SKM-1 (cell line): ENCODE measurements around the gene P2RY8.
"Not testable (repeated sequence)": the region's sequence is repeated elsewhere in the genome, so short reads cannot be mapped to it uniquely, and the experiment has no call there.

Experiments
- DNase-seq: peaks from one replicate; lab custom pipeline; 2025; ENCODE audit not compliant: unreplicated experiment; lab: John Stamatoyannopoulos, UW

P2RY8 gene

DNA sequence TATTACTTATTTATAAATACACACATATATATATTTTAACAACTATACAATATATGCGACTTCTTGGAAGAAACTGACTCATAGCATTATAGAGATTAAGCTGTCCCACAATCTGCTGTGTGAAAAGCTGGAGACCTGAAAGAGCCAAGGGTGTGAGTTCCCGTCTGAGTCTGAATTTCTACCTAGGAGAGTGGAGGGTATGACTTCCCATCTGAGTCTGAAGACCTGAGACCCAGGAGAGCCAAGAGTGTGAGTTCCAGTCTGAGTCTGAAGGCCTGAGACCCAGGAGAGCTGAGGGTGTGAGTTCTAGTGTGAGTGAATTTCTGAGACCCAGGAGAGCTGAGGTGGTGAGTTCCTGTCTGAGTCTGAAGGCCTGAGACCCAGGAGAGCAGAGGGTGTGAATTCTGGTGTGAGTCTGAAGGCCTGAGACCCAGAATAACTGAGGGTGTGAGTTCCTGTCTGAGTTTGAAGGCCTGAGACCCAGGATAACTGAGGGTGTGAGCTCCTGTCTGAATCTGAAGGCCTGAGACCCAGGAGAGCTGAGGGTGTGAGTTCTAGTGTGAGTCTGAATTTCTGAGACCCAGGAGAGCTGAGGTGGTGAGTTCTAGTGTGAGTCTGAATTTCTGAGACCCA is 8.9 kb upstream of the P2RY8 start:
- DNase-seq = no peak

DNA sequence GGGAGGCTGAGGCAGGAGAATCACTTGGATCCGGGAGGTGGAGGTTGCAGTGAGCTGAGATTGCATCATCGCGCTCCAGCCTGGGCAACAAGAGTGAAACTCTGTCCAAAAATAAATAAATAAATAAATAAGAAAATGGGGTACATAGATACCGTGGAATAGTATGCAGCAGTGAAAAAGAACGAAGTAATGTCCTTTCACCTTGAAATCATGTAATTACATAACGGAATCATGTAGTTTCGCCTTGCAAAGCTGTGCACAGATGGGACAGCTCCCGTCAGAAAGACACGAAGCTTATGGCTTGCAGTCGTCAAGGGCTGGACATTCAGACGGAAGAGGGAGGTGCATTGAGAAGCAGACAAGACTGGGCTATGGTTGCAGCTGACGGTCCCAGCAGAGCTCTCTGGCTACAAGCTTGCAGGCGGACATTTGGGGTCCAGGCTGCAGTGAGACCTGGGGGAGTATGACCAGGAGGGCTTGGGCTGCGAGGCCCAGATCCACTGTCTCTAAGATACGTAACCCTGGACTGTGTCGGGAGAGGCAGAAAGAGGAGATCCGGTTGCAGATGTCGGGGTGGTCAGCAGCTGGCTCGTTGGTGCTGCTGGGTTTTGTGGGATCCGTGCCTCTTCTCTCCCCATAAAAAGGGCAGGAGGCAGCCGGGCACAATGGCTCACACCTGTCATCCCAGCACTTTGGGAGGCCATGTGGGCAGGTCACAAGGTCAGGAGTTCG is 6.2 kb upstream of the P2RY8 start:
- DNase-seq = no peak

DNA sequence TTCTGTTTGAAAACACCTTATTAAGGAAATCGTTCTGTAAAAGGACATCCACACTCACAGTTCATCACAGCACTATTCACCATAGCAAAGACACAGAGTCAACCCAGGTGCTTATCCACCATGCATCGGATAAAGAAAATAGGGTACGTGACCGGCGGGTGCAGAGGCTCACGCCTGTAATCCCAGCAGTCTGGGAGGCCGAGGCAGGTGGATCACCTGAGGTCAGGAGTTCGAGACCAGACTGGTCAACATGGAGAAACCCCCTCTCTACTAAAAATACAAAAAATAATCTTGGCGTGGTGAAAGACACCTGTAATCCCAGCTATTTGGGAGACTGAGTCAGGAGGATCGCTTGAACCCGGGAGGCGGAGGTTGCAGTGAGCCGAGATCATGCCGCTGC is 2.2 kb upstream of the P2RY8 start:
- DNase-seq = not testable (repeated sequence)

DNA sequence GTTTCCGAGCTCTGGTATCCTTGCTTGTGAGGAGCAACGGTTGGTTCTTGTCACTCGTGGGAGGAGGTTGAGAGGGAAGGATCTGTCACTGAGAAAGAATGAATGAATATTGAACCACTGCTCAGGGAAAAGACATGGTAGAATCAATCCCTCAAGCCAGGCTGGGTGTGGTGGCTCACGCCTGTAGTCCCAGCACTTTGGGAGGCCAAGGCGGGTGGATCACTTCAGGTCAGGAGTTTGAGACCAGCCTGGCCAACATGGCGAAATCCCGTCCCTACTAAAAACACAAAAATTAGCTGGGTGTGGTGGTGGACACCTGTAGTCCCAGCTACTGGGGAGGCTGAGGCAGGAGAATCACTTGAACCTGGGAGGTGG is 718 bp upstream of the P2RY8 start:
- not testable (repeated sequence) for DNase-seq

DNA sequence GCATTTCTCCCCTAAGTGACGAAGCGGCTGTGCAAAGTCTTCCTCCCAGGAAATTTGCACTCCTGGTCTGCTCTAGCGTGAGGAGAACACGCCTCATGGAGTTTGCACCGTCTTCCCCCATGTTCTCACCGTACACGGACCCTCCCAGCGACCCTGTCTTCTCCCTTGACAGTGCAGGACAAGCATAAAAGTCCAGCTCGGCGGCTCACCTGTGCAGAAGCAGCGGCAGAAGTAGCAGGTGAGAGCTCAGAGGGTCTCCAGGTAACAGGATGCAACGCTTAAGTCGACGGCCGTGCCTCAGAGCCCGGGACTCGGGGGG is 314 bp downstream of the P2RY8 start:
- DNase-seq = no peak

DNA sequence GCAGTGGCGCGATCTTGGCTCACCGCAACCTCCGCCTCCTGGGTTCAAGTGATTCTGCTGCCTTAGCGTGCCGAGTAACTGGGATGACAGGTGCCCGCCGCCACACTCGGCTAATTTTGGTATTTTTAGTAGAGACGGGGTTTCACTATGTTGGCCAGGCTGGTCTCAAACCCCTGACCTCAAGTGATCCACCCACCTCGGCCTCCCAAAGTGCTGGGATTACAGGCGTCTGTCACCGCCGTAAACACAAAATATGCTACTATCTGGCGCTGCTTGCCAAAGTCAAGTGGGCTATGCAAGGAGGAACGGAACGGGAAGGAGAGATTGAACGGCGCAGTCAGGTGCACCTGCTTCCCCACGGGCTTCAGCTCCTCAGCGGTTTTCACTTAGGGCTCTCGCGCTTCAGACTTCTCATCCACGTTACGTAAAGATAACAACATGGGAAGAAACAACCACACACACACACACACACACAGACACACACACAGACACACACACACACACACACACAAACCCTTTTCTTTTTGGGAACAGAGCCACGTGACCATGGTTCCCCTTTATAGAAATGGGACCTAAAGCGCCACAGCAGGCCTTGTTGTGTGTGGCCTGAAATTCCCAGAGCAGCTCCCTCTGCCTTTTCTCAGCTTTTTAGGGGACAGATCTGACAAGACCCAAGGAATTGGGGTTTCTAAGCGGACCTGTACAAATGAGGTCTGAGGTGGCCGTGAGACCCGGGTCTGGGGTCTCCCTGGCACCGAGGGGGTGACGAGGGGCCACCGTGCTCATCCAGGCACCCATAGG is 1.5 kb downstream of the P2RY8 start:
- peak; percentile 37 for DNase-seq

DNA sequence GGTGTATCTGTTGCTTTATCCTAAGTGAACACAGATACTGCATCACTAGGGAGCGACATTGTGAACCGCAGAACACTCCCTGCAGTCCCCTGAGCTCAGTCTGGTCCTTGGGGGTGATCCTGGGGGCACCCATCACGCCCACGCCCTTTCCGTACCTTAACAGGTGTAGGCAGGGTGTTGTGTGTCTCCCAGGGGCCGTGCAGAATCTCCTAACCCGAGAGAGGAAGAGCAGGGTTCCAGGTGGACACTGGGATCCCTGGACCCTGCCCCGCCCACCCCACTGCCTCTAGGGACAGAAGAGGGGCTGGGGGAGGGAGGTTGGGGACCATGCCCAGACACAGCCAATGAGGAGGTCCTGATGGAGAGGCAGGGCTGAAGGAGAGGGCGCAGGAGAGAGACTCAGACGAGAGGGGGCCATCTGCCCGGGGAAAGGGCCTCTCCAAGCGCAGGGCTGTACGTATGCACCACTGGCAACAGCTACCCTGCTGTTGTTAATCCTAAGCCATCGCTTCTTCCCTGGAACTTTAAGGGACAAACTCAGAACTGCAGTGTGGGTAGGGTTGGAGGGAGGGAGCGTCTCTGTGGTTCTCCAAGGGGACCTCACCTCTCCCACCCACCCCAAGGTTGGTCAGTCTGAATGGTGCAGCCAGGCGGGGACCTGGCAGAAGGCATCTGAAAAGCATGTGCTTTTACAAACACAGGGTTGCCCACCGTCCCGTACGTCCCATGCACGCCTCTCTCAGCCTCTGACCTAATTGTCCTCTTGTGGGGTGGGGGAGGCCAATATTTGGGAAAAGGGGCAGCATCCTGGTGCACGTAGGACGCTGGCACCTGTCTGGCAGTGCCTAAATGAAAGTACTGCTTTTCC is 2.5 kb downstream of the P2RY8 start:
- DNase-seq = peak; percentile 23

DNA sequence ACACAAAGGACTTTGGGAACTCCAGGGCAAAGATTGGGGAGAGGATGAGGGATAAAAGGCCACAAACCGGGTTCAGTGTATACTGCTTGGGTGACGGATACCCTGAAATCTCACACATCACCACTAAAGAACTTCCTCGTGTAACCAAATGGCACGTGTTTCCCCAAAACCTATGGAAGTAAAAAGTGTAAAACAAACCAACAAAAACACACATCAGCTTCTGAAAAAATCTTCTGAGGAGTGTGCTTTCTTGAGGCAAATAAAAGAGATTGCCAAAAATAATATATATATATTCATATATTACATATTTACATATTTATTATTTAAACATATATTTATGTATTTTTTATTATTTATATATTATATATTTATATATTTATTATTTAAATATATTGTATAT is 3.9 kb downstream of the P2RY8 start:
- no peak for DNase-seq

DNA sequence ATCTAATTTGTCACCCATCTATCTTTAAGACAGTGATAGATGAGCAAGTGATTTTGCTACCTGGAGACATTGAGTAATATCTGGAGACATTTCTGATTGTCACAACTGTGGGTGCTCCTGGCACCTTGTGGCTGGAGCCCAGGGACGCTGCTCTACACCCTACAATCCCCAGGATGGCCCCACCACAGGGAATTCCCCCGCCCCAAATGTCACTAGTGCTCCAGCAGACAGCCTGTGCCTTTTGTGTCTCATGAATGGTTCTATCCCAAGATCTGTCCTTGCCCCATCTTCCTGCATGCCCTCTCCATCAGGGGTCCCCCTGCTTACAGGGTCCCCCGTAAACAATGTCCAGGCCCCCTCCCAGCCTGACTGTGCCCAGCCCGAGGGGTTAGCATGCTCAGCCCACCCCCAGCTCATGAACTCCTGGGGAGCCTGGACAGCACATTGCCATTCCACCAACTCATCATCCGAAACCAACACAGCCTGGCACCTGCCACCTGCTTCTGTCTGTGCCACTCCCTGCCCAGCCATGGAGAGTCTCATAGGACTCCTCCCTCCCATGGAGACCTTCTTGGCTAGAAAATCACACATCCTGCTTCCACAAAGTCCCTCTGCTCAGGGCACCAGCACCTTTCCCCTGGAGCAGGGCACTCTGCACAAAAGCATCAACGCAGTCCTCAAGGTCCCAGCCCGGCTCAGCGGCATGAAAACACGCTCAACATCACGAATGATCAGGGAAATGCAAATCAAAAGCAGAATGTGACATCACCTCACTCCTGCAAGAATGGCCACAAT is 5.7 kb downstream of the P2RY8 start:
- DNase-seq = no peak

DNA sequence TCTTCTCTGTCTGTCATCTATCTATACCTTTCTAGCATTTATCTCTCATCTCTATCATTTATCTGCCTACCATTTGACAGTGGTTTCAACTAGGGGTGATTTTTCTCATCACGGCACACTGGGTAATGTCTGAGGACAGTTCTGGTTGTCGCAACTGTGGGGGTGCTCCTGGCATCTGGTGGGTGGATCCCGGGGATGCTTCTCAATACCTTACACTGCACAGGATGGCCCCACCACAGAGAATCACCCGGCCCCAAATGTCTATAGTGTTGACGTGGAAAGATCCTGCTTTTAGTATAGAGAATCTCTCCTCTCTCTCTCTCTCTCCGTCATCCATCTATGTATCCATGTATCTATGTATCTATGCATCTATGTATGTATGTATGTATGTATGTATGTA is 7.2 kb downstream of the P2RY8 start:
- DNase-seq = no peak

DNA sequence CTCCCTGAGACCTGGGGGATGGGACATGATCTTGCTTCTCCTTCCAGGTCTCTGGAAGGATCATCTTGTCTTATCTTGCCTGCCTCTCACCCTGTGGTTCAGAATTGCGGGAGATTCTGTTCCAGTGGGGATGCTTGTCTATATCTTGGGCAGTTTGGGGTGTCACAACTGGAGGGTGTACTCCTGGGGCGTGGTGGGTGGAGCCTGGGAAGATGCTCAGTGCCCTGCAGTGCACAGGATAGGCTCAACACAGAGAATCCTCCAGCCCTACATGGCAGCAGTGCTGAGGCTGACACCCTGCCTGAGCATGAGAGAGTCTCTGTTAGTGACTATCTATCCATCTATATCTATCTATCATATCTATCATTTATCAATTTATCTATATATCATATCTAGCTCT is 7.7 kb downstream of the P2RY8 start:
- DNase-seq = no peak

DNA sequence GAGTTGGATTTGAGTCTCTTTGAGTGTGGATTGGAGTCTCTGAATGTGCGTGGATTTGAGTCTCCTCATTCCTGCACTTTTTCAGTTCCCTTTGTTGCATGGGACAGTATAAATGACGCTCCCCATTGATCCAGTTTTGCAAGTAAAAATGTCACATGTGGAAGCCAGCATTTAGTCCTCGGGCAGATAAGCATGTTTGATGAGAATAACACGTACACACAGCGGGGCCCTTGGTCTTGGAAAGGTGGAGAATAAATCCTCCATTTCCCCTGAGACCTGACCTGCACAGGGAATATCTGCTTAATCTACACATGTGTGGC is 8.1 kb downstream of the P2RY8 start:
- no peak for DNase-seq

DNA sequence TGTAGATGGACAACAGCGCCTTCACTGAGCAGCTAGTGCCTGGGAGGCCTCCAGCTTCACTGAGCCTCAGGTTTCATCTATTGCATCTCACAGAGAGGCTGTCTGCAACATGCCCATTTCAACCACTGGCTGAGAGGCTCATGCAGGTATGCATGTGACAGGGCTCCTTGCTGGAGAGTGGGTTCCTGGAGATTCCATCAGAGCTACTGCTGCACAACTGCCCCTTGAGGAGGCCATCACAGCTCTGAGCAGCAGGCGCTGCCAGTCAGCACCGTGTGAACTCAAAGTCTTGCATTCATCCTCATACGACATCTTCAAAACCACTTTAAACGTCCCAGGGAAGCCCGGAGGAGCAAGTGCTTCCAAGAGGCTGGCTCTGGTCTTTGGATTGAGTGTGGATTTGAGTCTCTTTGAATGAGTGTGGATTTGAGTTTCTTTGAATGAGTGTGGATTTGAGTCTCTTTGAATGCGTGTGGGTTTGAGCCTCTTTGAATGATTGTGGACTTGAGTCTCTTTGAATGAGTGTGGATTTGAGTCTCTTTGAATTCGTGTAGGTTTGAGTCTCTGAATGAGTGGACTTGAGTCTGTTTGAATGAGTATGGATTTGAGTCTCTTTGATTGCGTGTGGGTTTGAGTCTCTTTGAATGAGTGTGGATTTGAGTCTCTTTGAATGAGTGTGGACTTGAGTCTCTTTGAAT is 8.7 kb downstream of the P2RY8 start:
- no peak for DNase-seq

DNA sequence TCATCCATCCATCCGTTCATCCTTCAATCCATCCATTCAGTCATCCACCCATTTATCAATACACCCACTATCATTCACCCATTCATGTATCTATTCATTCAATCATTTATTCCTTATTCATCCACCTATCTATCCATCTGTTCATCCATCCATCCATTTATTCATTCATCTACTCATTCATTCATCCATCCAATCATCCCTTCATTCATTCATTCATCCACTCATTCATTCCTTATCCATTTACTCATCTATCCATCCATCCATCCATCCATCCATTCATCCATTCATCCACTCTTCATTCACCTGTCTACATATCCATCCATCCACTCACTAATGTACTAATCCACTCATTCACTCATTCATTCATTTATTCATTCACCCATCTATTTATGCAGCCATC is 9.5 kb downstream of the P2RY8 start:
- no peak for DNase-seq

DNA sequence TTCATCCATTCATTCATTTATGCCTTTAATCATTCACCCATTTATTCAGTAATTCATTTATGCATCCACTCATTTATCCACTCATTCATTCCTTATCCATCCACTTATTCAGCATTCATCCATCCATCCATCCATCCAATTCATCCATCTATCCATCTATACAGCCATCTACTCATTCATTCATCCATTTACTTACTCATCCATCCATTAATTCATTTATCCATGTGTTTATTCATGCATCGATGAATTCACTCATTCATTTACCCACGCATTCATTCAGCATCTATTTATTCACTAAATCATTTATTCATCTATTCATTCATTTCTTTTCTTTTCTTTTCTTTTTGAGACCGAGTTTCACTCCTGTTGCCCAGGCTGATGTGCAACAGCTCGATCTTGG is 10.4 kb downstream of the P2RY8 start:
- DNase-seq = no peak

DNA sequence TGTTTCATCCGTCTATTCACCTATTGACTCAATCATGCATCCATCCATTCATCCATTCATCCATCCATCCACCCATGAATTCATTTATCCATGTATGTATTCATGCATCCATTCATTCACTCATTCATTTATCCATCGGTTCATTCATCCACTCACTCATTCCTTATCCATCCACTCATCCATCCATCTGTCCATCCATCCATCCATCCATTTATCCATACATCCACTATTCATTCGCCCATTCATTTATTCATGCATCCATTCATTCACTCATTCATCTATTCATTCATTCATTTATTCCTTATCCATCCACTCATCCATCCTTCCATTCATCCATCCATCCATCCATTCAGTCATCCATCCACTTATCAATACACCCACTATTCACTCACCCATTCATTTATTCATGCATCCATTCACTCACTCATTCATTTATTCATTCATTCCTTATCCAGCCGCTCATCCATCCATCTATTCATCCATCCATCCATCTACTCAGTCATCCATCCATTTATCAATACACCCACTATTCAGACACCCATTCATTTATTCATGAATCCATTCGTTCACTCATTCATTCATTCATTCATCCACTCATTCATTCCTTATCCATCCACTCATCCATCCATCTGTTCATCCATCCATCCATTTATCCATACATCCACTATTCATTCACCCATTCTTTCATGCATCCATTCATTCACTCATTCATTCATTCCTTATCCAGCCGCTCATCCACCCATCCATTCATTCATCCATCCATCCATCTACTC is 11.2 kb downstream of the P2RY8 start:
- DNase-seq = no peak

DNA sequence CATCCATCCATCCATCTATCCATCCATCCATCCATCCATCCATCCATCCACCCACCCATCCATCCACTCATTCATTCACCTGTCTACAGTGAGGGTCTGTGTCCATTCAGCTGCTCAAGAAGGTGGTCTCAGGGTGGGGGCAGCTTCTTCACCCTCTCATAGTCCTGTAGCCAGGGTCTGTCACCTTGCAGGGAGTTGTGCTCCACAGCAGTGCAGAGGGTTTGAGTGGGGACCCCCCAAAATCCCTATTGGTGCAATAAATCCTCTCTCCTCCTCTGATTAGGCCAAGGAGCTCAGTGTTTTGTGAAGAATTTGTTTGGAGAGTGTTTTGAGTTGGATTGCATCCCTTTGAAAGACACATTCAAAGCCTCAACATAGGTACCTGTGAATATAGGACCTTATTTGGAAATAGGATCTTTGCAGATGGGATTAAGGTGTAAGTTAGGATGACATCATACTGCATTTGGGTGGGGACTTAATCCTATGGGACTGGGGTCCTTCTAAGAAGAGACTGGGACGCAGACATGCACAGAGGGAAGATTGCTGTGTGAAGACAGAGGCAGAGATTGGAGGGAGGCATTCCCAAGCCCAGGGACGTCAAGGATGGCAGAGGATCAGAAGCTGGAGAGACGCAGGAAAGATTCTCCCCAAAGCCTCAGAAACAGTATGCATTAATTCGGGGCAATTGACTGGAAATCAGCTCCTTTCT is 12.0 kb downstream of the P2RY8 start:
- no peak for DNase-seq

DNA sequence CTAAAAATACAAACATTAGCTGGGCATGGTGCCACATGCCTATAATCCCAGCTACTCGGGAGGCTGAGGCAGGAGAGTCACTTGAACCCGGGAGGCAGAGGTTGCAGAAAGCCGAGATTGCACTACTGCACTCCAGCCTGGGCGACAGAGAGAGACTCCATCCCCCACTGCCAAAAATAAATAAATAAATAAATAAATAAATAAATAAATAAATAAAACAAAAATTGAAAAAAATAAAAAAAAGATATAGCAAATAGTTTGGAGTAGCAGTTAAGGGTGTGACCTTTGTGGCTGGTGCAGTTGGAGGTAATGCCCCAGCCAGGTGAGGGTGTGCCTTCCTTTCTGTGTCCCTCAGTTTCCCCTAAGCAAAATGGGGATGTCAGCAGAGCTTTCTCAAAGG is 14.1 kb downstream of the P2RY8 start:
- DNase-seq = not testable (repeated sequence)

DNA sequence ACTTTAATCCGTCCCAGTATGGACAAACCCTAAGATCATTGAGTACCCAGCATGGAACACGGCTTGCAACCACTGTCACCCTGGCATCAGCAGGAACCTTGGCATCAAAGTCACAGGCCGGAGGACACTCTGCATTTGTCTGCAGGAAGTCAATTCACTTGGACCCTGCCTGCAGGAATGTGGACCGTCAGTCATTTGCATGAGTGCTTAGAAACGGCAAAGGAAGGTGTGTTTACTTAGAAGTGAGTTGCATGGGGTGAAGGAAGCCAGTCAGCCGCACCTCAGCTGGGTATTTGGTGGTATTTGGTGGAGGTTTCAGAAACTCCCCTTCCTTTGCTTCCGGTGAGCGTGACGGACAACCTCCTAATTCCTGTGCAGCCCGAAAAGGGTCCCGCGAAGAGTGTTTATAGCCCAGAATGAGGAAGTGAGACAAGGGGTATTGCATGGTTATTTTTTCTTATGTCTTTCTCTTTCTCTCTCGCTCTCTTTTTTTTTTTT is 15.5 kb downstream of the P2RY8 start:
- peak; percentile 91 for DNase-seq
